HG03175 (cell line): ENCODE measurements around the gene OLFML3.

Experiments used
- ATAC-seq: cut with Tn5 transposase; IDR thresholded peaks from one replicate; pipeline ENCODE4 v1.9.1; 2021; ENCODE audit warnings: mild to moderate bottlenecking, moderate library complexity; ENCODE audit not compliant: unreplicated experiment

Gene OLFML3

GRCh38 chr1:114024049-114024448, 44.8 kb downstream of the OLFML3 start:
- no peak for ATAC-seq

- ATAC-seq = no peak
These were observed 46.5 kb downstream of the OLFML3 start for GRCh38 chr1:114025609-114026401.

GRCh38 chr1:114026797-114027196, 47.5 kb downstream of the OLFML3 start:
- ATAC-seq = no peak
